Caco-2 (cell line): Measurements from ENCODE around the gene ALDH3B1. TPM values are rescaled to one million over a fixed set of nuclear protein-coding genes. Genes with fewer than 3 reads are reported as not detected.
A peak's percentile ranks its signal among the peaks of the same experiment; 100 is the strongest.

ENCODE experiments used
- BruUV-seq: library from RNA; stranded (reverse); fragments of 400-500 nt; replicated peaks from 2 replicates; lab custom pipeline; 2021; lab: Mats Ljungman, UMichigan
- CTCF ChIA-PET: fragments of 300-600 bp; sonication (Branson Sonifier 250); formaldehyde crosslinking; loops from one replicate; lab custom pipeline; 2022; ENCODE audit warnings: antibody characterized with exemption; lab: Charles Lee
- POLR2A ChIA-PET: fragments of 300-600 bp; sonication (Branson Sonifier 250); formaldehyde crosslinking; loops from one replicate; lab custom pipeline; 2022; ENCODE audit warnings: antibody characterized with exemption; lab: Charles Lee
- DNase-seq, 2 experiments: peaks; one replicate each; pipeline versions ENCODE4 v3.0.0 to v3.0.0-alpha.2; 2020 to 2022
- H3K27me3 ChIP-seq: replicated peaks from 2 replicates; pipeline ENCODE4 v1.6.0; 2011; ENCODE audit warnings: low read length; ENCODE audit not compliant: control insufficient read depth, insufficient read depth
- H3K36me3 ChIP-seq: 2 replicates; pipeline ENCODE4 v1.5.1; 2011; ENCODE audit warnings: low read length; ENCODE audit not compliant: control insufficient read depth, insufficient read depth
- H3K4me1 ChIP-seq: fragments of 250-450 bp; sonication (Bioruptor Pico); 2 replicates; pipeline ENCODE4 v1.5.1; 2020; ENCODE audit warnings: mild to moderate bottlenecking
- H3K4me3 ChIP-seq: 2 replicates; pipeline ENCODE4 v1.5.1; 2011; ENCODE audit warnings: low read depth, mild to moderate bottlenecking, control low read depth, low read length
- H3K9me3 ChIP-seq: fragments of 250-450 bp; sonication (Bioruptor Pico); 2 replicates; pipeline ENCODE4 v1.5.1; 2020; ENCODE audit warnings: mild to moderate bottlenecking, moderate library complexity
- H3K27ac Mint-ChIP-seq: one replicate; pipeline ENCODE4 v1.8.0; 2022; ENCODE audit warnings: mixed read lengths; ENCODE audit not compliant: unreplicated experiment
- H3K27me3 Mint-ChIP-seq: one replicate; pipeline ENCODE4 v1.8.0; 2022; ENCODE audit warnings: mixed read lengths; ENCODE audit not compliant: insufficient read depth, unreplicated experiment
- H3K36me3 Mint-ChIP-seq: one replicate; pipeline ENCODE4 v1.8.0; 2022; ENCODE audit warnings: mild to moderate bottlenecking, mixed read lengths; ENCODE audit not compliant: insufficient read depth, unreplicated experiment
- H3K4me1 Mint-ChIP-seq: one replicate; pipeline ENCODE4 v1.8.0; 2022; ENCODE audit warnings: low read depth, mixed read lengths; ENCODE audit not compliant: unreplicated experiment
- H3K4me3 Mint-ChIP-seq: one replicate; pipeline ENCODE4 v1.8.0; 2022; ENCODE audit warnings: mild to moderate bottlenecking, moderate library complexity, mixed read lengths; ENCODE audit not compliant: unreplicated experiment
- H3K9me3 Mint-ChIP-seq: one replicate; pipeline ENCODE4 v1.8.0; 2022; ENCODE audit warnings: mixed read lengths; ENCODE audit not compliant: unreplicated experiment
- CTCF ChIP-seq, 2 experiments: fragments of 200-600 bp in 1 of 2; IDR thresholded peaks; 1 replicate in 1 of 2; 2 replicates in 1 of 2; pipeline versions ENCODE4 v1.5.1 to v1.8.0; 2011 to 2022; ENCODE audit warnings: antibody characterized with exemption in 1 of 2, control low read depth in 1 of 2, inconsistent platforms in 1 of 2, low read depth in 1 of 2, low read length in 1 of 2, mild to moderate bottlenecking in 1 of 2, moderate library complexity in 1 of 2; ENCODE audit not compliant: insufficient read depth in 1 of 2, severe bottlenecking in 1 of 2, unreplicated experiment in 1 of 2
- intact Hi-C: fragments of 100-400 bp; cut with micrococcal nuclease; formaldehyde crosslinking; loops from one replicate; pipeline ENCODE4 v1.10.0; 2022; ENCODE audit not compliant: unreplicated experiment
- total RNA-seq: library from RNA; stranded (reverse); gene quantifications from 2 replicates; pipeline ENCODE4 v1.2.3, GENCODE V29; 2022

The ALDH3B1 gene
- total RNA-seq, 1 experiment from 2014 or later, result 8.2 TPM

GRCh38 chr11:68028802-68029545 is 18.8 kb downstream of the ALDH3B1 start:
- H3K4me3 ChIP-seq, result no peak overlapping the region
- POLR2A ChIA-PET, result no interaction called here
- no peak for TF ChIP-seq CTCF (IDR thresholded peaks at IDR 0.05; ENCODE audit: insufficient read depth in 1 of 2, low read depth in 1 of 2, low read length in 1 of 2, severe bottlenecking in 1 of 2, unreplicated experiment in 1 of 2)
- BruUV-seq, result no TSS peak
- DNase-seq, result no peak
- Mint-ChIP-seq H3K36me3 (peaks cover 12% of the 10 kb centered on the region), H3K4me3 (peak overlapping the region; percentile 85), H3K27ac (peak overlapping the region; percentile 90), H3K4me1 (peaks cover 12% of the 10 kb centered on the region), H3K9me3 (no peaks in the 10 kb centered on the region), H3K27me3 (no peaks in the 10 kb centered on the region)
- H3K4me1 ChIP-seq, result peaks cover 13% of the 10 kb centered on the region
- CTCF ChIA-PET, result interaction anchor here (0.7 kb wide), 1 partner anchor 13 kb away, joined by 3 read pairs; no protein-coding TSS in a partner anchor
- peaks cover 2% of the 10 kb centered on the region for H3K36me3 ChIP-seq
- H3K9me3 ChIP-seq, result no peaks in the 10 kb centered on the region
- H3K27me3 ChIP-seq, result no peaks in the 10 kb centered on the region
- intact Hi-C loops, result no loop called here

GRCh38 chr11:68030318-68031143 is 20.4 kb downstream of the ALDH3B1 start, which contains the start of gene NDUFS8:
NDUFS8 (plus strand) TSS chr11:68030681; CDS start chr11:68032152, 1,471 bp downstream.
- Histone ChIP-seq H3K9me3 (no peaks in the 10 kb centered on the region), H3K4me1 (peaks cover 13% of the 10 kb centered on the region), H3K4me3 (peak within 1 kb of the TSS; percentile 98), H3K27me3 (no peaks in the 10 kb centered on the region), H3K36me3 (peaks cover 4% of the 10 kb centered on the region)
- no peak for TF ChIP-seq CTCF (IDR thresholded peaks at IDR 0.05; ENCODE audit: insufficient read depth in 1 of 2, low read depth in 1 of 2, low read length in 1 of 2, severe bottlenecking in 1 of 2, unreplicated experiment in 1 of 2)
- peak within 1 kb of the TSS; percentile 85 for H3K4me3 Mint-ChIP-seq
- no TSS peak for BruUV-seq
- intact Hi-C loops, result loop anchor here (1.0 to 5.0 kb wide), 2 partner anchors 20 to 92 kb away; partner anchors contain the start of genes ALDH3B1 and CHKA
- no peaks in the 10 kb centered on the region for H3K9me3 Mint-ChIP-seq
- H3K36me3 Mint-ChIP-seq, result peaks cover 25% of the 10 kb centered on the region
- ChIA-PET POLR2A (no interaction called here), CTCF (interaction anchor here (0.7 to 2.0 kb wide), 2 partner anchors 21 to 747 kb away, joined by 4 to 5 read pairs; partner anchors contain the start of gene ALDH3B1)
- peak within 1 kb of the TSS; percentile 90 for H3K27ac Mint-ChIP-seq
- peak; percentile 99 to 100 for DNase-seq
- H3K4me1 Mint-ChIP-seq, result peaks cover 12% of the 10 kb centered on the region
- H3K27me3 Mint-ChIP-seq, result no peaks in the 10 kb centered on the region

- POLR2A ChIA-PET, result no interaction called here
- TSS peak; percentile 40 for BruUV-seq
These were observed 21.0 kb downstream of the ALDH3B1 start for GRCh38 chr11:68031144-68031464.

More at GRCh38 chr11:68031144-68031464, 21.0 kb downstream of the ALDH3B1 start:
- no peaks in the 10 kb centered on the region for H3K9me3 ChIP-seq
- H3K4me3 ChIP-seq, result peak overlapping the region; percentile 98
- peak overlapping the region; percentile 85 for H3K4me3 Mint-ChIP-seq
- H3K36me3 ChIP-seq, result peaks cover 4% of the 10 kb centered on the region
- H3K4me1 Mint-ChIP-seq, result peaks cover 12% of the 10 kb centered on the region
- intact Hi-C loops, result loop anchor here (5.0 kb wide), 1 partner anchor 91 kb away; the partner anchor contains the start of gene CHKA
- peak overlapping the region; percentile 90 for H3K27ac Mint-ChIP-seq
- H3K27me3 ChIP-seq, result no peaks in the 10 kb centered on the region
- CTCF ChIA-PET, result interaction anchor here (2.0 kb wide), 1 partner anchor 21 kb away, joined by 5 read pairs; the partner anchor contains the start of gene ALDH3B1
- no peak for DNase-seq
- H3K36me3 Mint-ChIP-seq, result peaks cover 31% of the 10 kb centered on the region
- TF ChIP-seq CTCF (IDR thresholded peaks at IDR 0.05; ENCODE audit: insufficient read depth in 1 of 2, low read depth in 1 of 2, low read length in 1 of 2, severe bottlenecking in 1 of 2, unreplicated experiment in 1 of 2), result no peak
- no peaks in the 10 kb centered on the region for H3K27me3 Mint-ChIP-seq
- H3K4me1 ChIP-seq, result peaks cover 13% of the 10 kb centered on the region
- no peaks in the 10 kb centered on the region for H3K9me3 Mint-ChIP-seq
